Measurements from ENCODE around the gene BTBD16. TPM values are rescaled to one million over a fixed set of nuclear protein-coding genes. Genes with fewer than 3 reads are reported as not detected.

Gene BTBD16
- total RNA-seq, 1 experiment from 2014 or later, result 0.35 TPM

- BruUV-seq (replicated peaks), result no TSS peak
- H3K27me3 Mint-ChIP-seq (ENCODE audit: unreplicated experiment), result peaks cover 12% of the 10 kb centered on the region
- CTCF ChIA-PET, result no interaction called here
- no peak for DNase-seq
- H3K27ac Mint-ChIP-seq (ENCODE audit: unreplicated experiment), result no peak overlapping the region
- TF ChIP-seq, protein P1, sequence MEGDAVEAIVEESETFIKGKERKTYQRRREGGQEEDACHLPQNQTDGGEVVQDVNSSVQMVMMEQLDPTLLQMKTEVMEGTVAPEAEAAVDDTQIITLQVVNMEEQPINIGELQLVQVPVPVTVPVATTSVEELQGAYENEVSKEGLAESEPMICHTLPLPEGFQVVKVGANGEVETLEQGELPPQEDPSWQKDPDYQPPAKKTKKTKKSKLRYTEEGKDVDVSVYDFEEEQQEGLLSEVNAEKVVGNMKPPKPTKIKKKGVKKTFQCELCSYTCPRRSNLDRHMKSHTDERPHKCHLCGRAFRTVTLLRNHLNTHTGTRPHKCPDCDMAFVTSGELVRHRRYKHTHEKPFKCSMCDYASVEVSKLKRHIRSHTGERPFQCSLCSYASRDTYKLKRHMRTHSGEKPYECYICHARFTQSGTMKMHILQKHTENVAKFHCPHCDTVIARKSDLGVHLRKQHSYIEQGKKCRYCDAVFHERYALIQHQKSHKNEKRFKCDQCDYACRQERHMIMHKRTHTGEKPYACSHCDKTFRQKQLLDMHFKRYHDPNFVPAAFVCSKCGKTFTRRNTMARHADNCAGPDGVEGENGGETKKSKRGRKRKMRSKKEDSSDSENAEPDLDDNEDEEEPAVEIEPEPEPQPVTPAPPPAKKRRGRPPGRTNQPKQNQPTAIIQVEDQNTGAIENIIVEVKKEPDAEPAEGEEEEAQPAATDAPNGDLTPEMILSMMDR (IDR thresholded peaks at IDR 0.05; ENCODE audit: unreplicated experiment), result no peak
- H3K9me3 Mint-ChIP-seq (ENCODE audit: low read depth, unreplicated experiment), result no peaks in the 10 kb centered on the region
- no peaks in the 10 kb centered on the region for H3K36me3 Mint-ChIP-seq (ENCODE audit: insufficient read depth, unreplicated experiment)
- no peaks in the 10 kb centered on the region for H3K4me1 Mint-ChIP-seq (ENCODE audit: low read depth, unreplicated experiment)
- intact Hi-C loops (cut with micrococcal nuclease; ENCODE audit: unreplicated experiment), result no loop called here
- no peak overlapping the region for H3K4me3 Mint-ChIP-seq (ENCODE audit: low read depth, unreplicated experiment)
Observed at GRCh38 chr10:122290334-122290733, 19.2 kb downstream of the BTBD16 start.

GRCh38 chr10:122290833-122291532 is 19.9 kb downstream of the BTBD16 start:
- H3K9me3 Mint-ChIP-seq (ENCODE audit: low read depth, unreplicated experiment), result no peaks in the 10 kb centered on the region
- DNase-seq, result no peak
- CTCF ChIA-PET, result no interaction called here
- no peaks in the 10 kb centered on the region for H3K36me3 Mint-ChIP-seq (ENCODE audit: insufficient read depth, unreplicated experiment)
- TF ChIP-seq, protein P1 (IDR thresholded peaks at IDR 0.05; ENCODE audit: unreplicated experiment), result no peak
- no peaks in the 10 kb centered on the region for H3K4me1 Mint-ChIP-seq (ENCODE audit: low read depth, unreplicated experiment)
- peaks cover 12% of the 10 kb centered on the region for H3K27me3 Mint-ChIP-seq (ENCODE audit: unreplicated experiment)
- H3K4me3 Mint-ChIP-seq (ENCODE audit: low read depth, unreplicated experiment), result no peak overlapping the region
- intact Hi-C loops (cut with micrococcal nuclease; ENCODE audit: unreplicated experiment), result no loop called here
- H3K27ac Mint-ChIP-seq (ENCODE audit: unreplicated experiment), result no peak overlapping the region
- no TSS peak for BruUV-seq (replicated peaks)

GRCh38 chr10:122291739-122292138 is 20.6 kb downstream of the BTBD16 start:
- DNase-seq, result no peak
- no TSS peak for BruUV-seq (replicated peaks)
- TF ChIP-seq, protein P1 (IDR thresholded peaks at IDR 0.05; ENCODE audit: unreplicated experiment), result no peak
- Mint-ChIP-seq H3K4me1 (ENCODE audit: low read depth, unreplicated experiment) (no peaks in the 10 kb centered on the region), H3K9me3 (ENCODE audit: low read depth, unreplicated experiment) (no peaks in the 10 kb centered on the region), H3K27me3 (ENCODE audit: unreplicated experiment) (peaks cover 10% of the 10 kb centered on the region), H3K36me3 (ENCODE audit: insufficient read depth, unreplicated experiment) (no peaks in the 10 kb centered on the region), H3K27ac (ENCODE audit: unreplicated experiment) (no peak overlapping the region), H3K4me3 (ENCODE audit: low read depth, unreplicated experiment) (no peak overlapping the region)
- intact Hi-C loops (cut with micrococcal nuclease; ENCODE audit: unreplicated experiment), result no loop called here
- CTCF ChIA-PET, result no interaction called here

DNA sequence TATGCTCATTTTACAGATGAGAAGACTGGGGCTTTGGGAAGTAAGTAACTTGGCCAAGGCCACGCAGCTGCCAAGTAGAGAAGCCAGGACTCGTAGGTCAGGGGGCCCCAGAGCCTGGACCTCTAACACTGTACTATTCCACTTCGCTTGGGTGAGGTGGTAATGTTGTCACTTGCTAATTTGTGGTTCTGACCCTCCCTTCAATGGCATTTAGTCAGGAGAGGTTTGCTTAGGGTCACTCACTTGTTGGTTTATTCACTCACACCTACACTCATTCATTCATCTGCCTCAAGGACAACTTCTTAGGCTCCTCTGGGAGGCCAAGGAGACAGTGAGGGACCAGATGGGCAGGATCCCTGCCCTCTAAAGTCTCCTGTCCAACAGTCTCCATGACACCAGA is 21.3 kb downstream of the BTBD16 start:
- H3K4me1 Mint-ChIP-seq (ENCODE audit: low read depth, unreplicated experiment), result no peaks in the 10 kb centered on the region
- no TSS peak for BruUV-seq (replicated peaks)
- DNase-seq, result no peak
- no peak overlapping the region for H3K4me3 Mint-ChIP-seq (ENCODE audit: low read depth, unreplicated experiment)
- no peak overlapping the region for H3K27ac Mint-ChIP-seq (ENCODE audit: unreplicated experiment)
- H3K9me3 Mint-ChIP-seq (ENCODE audit: low read depth, unreplicated experiment), result no peaks in the 10 kb centered on the region
- H3K36me3 Mint-ChIP-seq (ENCODE audit: insufficient read depth, unreplicated experiment), result no peaks in the 10 kb centered on the region
- TF ChIP-seq, protein P1 (IDR thresholded peaks at IDR 0.05; ENCODE audit: unreplicated experiment), result no peak
- intact Hi-C loops (cut with micrococcal nuclease; ENCODE audit: unreplicated experiment), result no loop called here
- H3K27me3 Mint-ChIP-seq (ENCODE audit: unreplicated experiment), result peaks cover 4% of the 10 kb centered on the region
- CTCF ChIA-PET, result no interaction called here

All from Calu3 (cell line).